DND-41 (cell line): ENCODE results near the gene MMP28.

Experiments used
- ATAC-seq: fragments of 200-7000 bp; cut with Tn5 transposase; 3 replicates; pipeline ENCODE4 v1.9.1; 2021; ENCODE audit warnings: low read depth; ENCODE audit not compliant: insufficient read depth
- DNase-seq: peaks from one replicate; pipeline ENCODE4 v3.0.0-alpha.2; 2020
- H2AFZ ChIP-seq: 2 replicates; pipeline ENCODE4 v1.6.0; 2012; ENCODE audit warnings: low read depth, low read length
- H3K27ac ChIP-seq: 2 replicates; pipeline ENCODE4 v1.5.1; 2012; ENCODE audit warnings: low read length, inconsistent platforms
- H3K27me3 ChIP-seq: fragments of 200-600 bp; sonication (generic); 2 replicates; pipeline ENCODE4 v1.6.0; 2012; ENCODE audit warnings: low read length, mild to moderate bottlenecking, inconsistent platforms; ENCODE audit not compliant: insufficient read depth, poor library complexity
- H3K36me3 ChIP-seq: 2 replicates; pipeline ENCODE4 v1.5.1; 2012; ENCODE audit warnings: low read length, inconsistent platforms; ENCODE audit not compliant: insufficient read depth
- H3K4me1 ChIP-seq: 2 replicates; pipeline ENCODE4 v1.5.1; 2012; ENCODE audit warnings: mild to moderate bottlenecking, low read length; ENCODE audit not compliant: insufficient read depth
- H3K4me2 ChIP-seq: 2 replicates; pipeline ENCODE4 v1.6.0; 2012; ENCODE audit warnings: mild to moderate bottlenecking, moderate library complexity, low read length, inconsistent platforms; ENCODE audit not compliant: insufficient read depth
- H3K4me3 ChIP-seq, 2 experiments: fragments of 200-600 bp in 1 of 2; shearing (Covaris generic) in 1 of 2; 2 replicates each; pipeline ENCODE4 v1.5.1; 2012 to 2016; ENCODE audit warnings: inconsistent platforms in 2 of 2, low read length in 2 of 2, mild to moderate bottlenecking in 2 of 2, low read depth in 1 of 2, moderate library complexity in 1 of 2
- H3K79me2 ChIP-seq: 2 replicates; pipeline ENCODE4 v1.6.0; 2012; ENCODE audit warnings: low read length, inconsistent platforms; ENCODE audit not compliant: insufficient read depth
- H3K9ac ChIP-seq: 2 replicates; pipeline ENCODE4 v1.6.0; 2012; ENCODE audit warnings: low read depth, mild to moderate bottlenecking, inconsistent platforms, low read length, moderate library complexity
- H3K9me3 ChIP-seq: 2 replicates; pipeline ENCODE4 v1.5.1; 2012; ENCODE audit warnings: low read length, moderate library complexity, mild to moderate bottlenecking, inconsistent platforms; ENCODE audit not compliant: insufficient read depth, severe bottlenecking
- H4K20me1 ChIP-seq: 2 replicates; pipeline ENCODE4 v1.6.0; 2012; ENCODE audit warnings: low read length; ENCODE audit not compliant: insufficient read depth
- EZH2 ChIP-seq: IDR thresholded peaks from 3 replicates; pipeline ENCODE4 v1.6.1; 2012; ENCODE audit warnings: borderline replicate concordance, low read depth, mild to moderate bottlenecking, moderate library complexity, low read length, inconsistent platforms; ENCODE audit not compliant: severe bottlenecking
- TF ChIP-seq, protein P1 (sequence below): IDR thresholded peaks from 2 replicates; pipeline ENCODE4 v1.5.1; 2012; ENCODE audit warnings: borderline replicate concordance, low read length, moderate library complexity, mild to moderate bottlenecking; ENCODE audit not compliant: poor library complexity, severe bottlenecking; ENCODE audit errors: extremely low read depth

Gene MMP28

DNA sequence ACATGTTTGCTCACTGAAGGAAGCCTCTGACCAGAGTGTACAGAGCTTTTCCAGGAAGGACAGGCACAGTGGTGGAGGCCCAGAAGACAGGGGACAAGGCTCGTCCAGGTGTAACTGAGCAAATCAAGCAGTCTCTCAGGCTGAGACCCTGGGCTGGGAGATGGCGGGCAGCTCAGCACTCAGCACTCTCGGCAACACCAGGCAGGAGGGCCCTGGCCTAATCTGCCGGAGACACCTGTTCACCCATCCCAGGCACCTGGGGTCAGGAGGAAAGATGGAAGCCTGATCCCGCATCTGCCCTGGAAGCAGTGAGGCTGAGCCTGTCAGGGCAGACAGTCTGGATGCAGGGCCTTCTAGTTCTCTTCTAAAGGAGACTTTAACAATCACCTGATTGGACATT lies 59.2 kb downstream of the MMP28 start:
- Histone ChIP-seq H3K9ac (no peak overlapping the region), H3K4me2 (no peak overlapping the region), H3K79me2 (no peaks in the 10 kb centered on the region), H3K4me1 (peaks cover 6% of the 10 kb centered on the region), H4K20me1 (no peaks in the 10 kb centered on the region), H3K4me3 (no peak overlapping the region), H3K9me3 (no peaks in the 10 kb centered on the region), H3K36me3 (no peaks in the 10 kb centered on the region), H2AFZ (no peak overlapping the region), H3K27ac (no peak overlapping the region), H3K27me3 (no peaks in the 10 kb centered on the region)
- ATAC-seq (no peak), DNase-seq (no peak)
- TF ChIP-seq, protein P1, sequence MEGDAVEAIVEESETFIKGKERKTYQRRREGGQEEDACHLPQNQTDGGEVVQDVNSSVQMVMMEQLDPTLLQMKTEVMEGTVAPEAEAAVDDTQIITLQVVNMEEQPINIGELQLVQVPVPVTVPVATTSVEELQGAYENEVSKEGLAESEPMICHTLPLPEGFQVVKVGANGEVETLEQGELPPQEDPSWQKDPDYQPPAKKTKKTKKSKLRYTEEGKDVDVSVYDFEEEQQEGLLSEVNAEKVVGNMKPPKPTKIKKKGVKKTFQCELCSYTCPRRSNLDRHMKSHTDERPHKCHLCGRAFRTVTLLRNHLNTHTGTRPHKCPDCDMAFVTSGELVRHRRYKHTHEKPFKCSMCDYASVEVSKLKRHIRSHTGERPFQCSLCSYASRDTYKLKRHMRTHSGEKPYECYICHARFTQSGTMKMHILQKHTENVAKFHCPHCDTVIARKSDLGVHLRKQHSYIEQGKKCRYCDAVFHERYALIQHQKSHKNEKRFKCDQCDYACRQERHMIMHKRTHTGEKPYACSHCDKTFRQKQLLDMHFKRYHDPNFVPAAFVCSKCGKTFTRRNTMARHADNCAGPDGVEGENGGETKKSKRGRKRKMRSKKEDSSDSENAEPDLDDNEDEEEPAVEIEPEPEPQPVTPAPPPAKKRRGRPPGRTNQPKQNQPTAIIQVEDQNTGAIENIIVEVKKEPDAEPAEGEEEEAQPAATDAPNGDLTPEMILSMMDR = no peak
- TF ChIP-seq EZH2 = no peak

DNA sequence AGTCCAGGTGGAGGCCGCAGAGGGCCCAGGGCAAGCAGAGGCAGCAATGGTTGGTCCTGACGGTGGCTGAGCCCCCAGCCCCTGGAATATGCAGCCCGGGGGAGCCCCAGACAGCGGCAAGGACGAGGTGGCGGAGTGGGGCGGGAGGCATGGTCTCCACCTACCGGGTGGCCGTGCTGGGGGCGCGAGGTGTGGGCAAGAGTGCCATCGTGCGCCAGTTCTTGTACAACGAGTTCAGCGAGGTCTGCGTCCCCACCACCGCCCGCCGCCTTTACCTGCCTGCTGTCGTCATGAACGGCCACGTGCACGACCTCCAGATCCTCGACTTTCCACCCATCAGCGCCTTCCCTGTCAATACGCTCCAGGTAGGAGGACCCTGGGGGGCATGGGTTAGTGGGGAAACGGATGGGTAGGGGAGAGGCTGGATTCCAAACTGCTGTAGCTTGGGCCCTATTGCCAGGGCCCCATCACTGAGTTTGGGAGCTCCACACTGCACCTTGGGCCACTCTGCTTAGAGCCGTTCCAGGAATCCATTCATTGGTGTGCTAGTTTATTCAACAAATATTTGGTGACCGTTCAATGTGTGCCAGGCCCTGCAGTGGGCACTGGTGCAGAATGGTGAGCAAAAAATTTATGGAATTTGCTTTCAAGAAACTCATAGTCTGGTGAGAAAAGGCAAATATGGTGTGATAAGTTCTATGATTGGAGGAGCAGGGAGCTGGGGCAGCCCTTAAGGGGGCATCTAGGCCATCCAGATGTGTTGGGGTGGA lies 60.2 kb downstream of the MMP28 start:
- Histone ChIP-seq H3K4me1 (peaks cover 11% of the 10 kb centered on the region), H3K4me3 (no peak overlapping the region), H2AFZ (no peak overlapping the region), H3K27me3 (no peaks in the 10 kb centered on the region), H3K9ac (no peak overlapping the region), H3K27ac (no peak overlapping the region), H3K36me3 (no peaks in the 10 kb centered on the region), H3K9me3 (no peaks in the 10 kb centered on the region), H3K4me2 (no peak overlapping the region), H3K79me2 (no peaks in the 10 kb centered on the region), H4K20me1 (no peaks in the 10 kb centered on the region)
- no peak for TF ChIP-seq EZH2
- TF ChIP-seq, protein P1 = no peak
- DNase-seq (no peak), ATAC-seq (no peak)

DNA sequence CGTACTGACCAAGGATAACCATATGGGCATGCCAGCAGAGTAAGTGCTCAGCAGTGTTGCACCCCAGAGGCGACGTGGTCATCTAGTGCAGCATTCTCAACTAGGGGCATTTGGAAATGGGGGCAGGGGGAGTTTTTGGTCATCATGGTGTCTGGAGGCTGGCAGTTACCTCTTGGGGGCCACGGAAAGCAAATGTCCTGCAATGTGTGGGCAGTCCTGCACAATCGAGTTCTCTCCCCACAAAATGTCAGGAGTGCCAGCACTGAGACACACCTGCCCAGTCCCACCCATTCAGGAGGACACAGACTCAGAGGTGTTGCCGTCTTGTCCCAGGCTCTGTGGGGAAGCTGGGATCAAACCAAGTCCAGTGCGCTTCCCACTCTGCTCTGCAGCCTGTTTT lies 61.0 kb downstream of the MMP28 start:
- Histone ChIP-seq H4K20me1 (no peaks in the 10 kb centered on the region), H2AFZ (no peak overlapping the region), H3K79me2 (no peaks in the 10 kb centered on the region), H3K4me1 (peaks cover 11% of the 10 kb centered on the region), H3K9ac (no peak overlapping the region), H3K9me3 (no peaks in the 10 kb centered on the region), H3K36me3 (no peaks in the 10 kb centered on the region), H3K27me3 (no peaks in the 10 kb centered on the region), H3K4me2 (no peak overlapping the region), H3K27ac (no peak overlapping the region), H3K4me3 (no peak overlapping the region)
- DNase-seq (no peak), ATAC-seq (no peak)
- TF ChIP-seq, protein P1 = no peak
